Measurements from ENCODE around the gene CR1.
"Not testable (repeated sequence)": the region's sequence is repeated elsewhere in the genome, so short reads cannot be mapped to it uniquely, and the experiment has no call there.

DNA sequence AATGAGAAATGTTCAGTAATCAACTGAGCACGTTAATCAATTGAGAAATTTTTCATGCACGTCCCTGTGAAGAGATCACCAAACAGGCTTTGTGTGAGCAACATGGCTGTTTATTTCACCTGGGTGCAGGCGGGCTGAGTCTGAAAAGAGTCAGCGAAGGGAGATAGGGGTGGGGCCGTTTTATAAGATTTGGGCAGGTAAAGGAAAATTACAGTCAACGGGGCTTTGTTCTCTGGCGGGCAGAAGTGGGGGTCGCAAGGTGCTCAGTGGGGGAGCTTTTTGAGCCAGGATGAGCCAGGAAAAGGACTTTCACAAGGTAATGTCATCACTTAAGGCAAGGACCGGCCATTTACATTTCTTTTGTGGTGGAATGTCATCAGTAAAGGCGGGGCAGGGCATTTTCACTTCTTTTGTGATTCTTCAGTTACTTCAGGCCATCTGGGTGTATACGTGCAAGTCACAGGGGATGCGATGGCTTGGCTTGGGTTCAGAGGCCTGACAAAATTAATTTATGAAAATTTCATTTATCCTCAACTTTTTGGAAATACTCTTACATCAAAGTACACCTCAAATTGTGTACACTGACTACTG, 137.8 kb downstream of the CR1 start:
- not testable (repeated sequence) for TF ChIP-seq CTCF, POLR2A, EP300 (IDR thresholded peaks at IDR 0.05)

Data from ovary (tissue), 3 donors.